Aorta (tissue), 5 donors: ENCODE results near the gene PRKCB. TPM values are rescaled to one million over a fixed set of nuclear protein-coding genes. Genes with fewer than 3 reads are reported as not detected.
A peak's percentile ranks its signal among the peaks of the same experiment; 100 is the strongest.

Source experiments
- ATAC-seq: fragments of 200-7000 bp; cut with Tn5 transposase; one replicate; pipeline ENCODE4 v1.9.1; 2022; ENCODE audit warnings: moderate library complexity; ENCODE audit not compliant: low FRiP score
- DNase-seq, 2 donors: peaks; one replicate each; pipeline ENCODE4 v3.0.0-alpha.2; 2020
- H3K27ac ChIP-seq, 2 donors: one replicate each; pipeline ENCODE4 v1.5.1; 2013; ENCODE audit warnings: low read length in 2 of 2, mild to moderate bottlenecking in 2 of 2, moderate library complexity in 2 of 2, control low read depth in 1 of 2, inconsistent platforms in 1 of 2, low read depth in 1 of 2
- H3K27me3 ChIP-seq, 2 donors: one replicate each; pipeline ENCODE4 v1.6.1; 2013; ENCODE audit warnings: control low read depth in 1 of 2, low read length in 1 of 2, mild to moderate bottlenecking in 1 of 2, moderate library complexity in 1 of 2; ENCODE audit not compliant: insufficient read depth in 2 of 2, control insufficient read depth in 1 of 2
- H3K36me3 ChIP-seq, 2 donors: one replicate each; pipeline ENCODE4 v1.6.1; 2013; ENCODE audit warnings: control low read depth in 1 of 2, low read length in 1 of 2, mild to moderate bottlenecking in 1 of 2; ENCODE audit not compliant: insufficient read depth in 2 of 2, control insufficient read depth in 1 of 2
- H3K4me1 ChIP-seq, 2 donors: one replicate each; pipeline ENCODE4 v1.6.1; 2013; ENCODE audit warnings: low read length in 2 of 2, control low read depth in 1 of 2, mild to moderate bottlenecking in 1 of 2, moderate library complexity in 1 of 2; ENCODE audit not compliant: insufficient read depth in 2 of 2, control insufficient read depth in 1 of 2
- H3K4me3 ChIP-seq, 2 donors: one replicate each; pipeline ENCODE4 v1.5.1; 2013; ENCODE audit warnings: low read length in 2 of 2, control low read depth in 1 of 2, mild to moderate bottlenecking in 1 of 2
- H3K9me3 ChIP-seq: one replicate; pipeline ENCODE4 v1.6.1; 2013; ENCODE audit warnings: mild to moderate bottlenecking, low read length; ENCODE audit not compliant: control insufficient read depth
- WGBS, 2 donors: extraction: QIAGEN DNeasy Blood & Tissue Kit; methylation state at CpG; one replicate each; pipeline ENCODE4 v1.1.7; 2013; 5-methylcytosine and 5-hydroxymethylcytosine counted together
- intact Hi-C, 2 donors: fragments of 100-400 bp; cut with DNase I; formaldehyde crosslinking; loops; one replicate each; pipeline versions ENCODE4 v1.14.2 to v1.15.0; 2022
- polyA plus RNA-seq, 2 donors: library from polyadenylated mRNA; stranded (reverse); fragments of 200-250 nt; gene quantifications; one replicate each; pipeline ENCODE4 v1.2.3, GENCODE V29; 2013
- total RNA-seq, 2 donors: library from RNA; stranded (reverse); fragmentation: NEBNext Ultra II Directional; extraction: Animal tissue kit (Norgen Biotek cat#: 25700); gene quantifications; one replicate each; pipeline ENCODE4 v1.2.1, GENCODE V29; 2021
- donor health status: healthy with polysubstance abuse.
- donor health status: Bipolar disorder and iron deficiency.
- donor health status: DM: no; HTN: no; CAD: no.
- donor health status: DM: no; HTN: no; CAD: no.
- donor health status: DM: yes; HTN: yes; CAD: no.

PRKCB gene
- total and polyA plus RNA-seq, 4 donors = 0.28 to 16.7 (median 5.4) TPM

- DNase-seq = peak in 1 of 2 donors; percentile 53
- no peak for ATAC-seq
- Histone ChIP-seq H3K4me1 (no peaks in the 10 kb centered on the region), H3K9me3 (no peaks in the 10 kb centered on the region), H3K36me3 (no peaks in the 10 kb centered on the region), H3K27ac (no peak overlapping the region), H3K4me3 (no peak overlapping the region), H3K27me3 (no peaks in the 10 kb centered on the region)
- 40 to 45% methylated on average over 1 of the region's 1 CpG for WGBS, 2 donors
- intact Hi-C loops = loop anchor here in 1 of 2 donors (10.0 kb wide), 1 partner anchor 208 kb away; no protein-coding TSS in a partner anchor
These were observed 28.8 kb upstream of the PRKCB start for GRCh38 chr16:23807028-23807427.

- intact Hi-C loops = no loop called here
- Histone ChIP-seq H3K4me1 (no peaks in the 10 kb centered on the region), H3K27me3 (no peaks in the 10 kb centered on the region), H3K36me3 (no peaks in the 10 kb centered on the region), H3K27ac (no peak overlapping the region), H3K4me3 (no peak overlapping the region), H3K9me3 (no peaks in the 10 kb centered on the region)
- WGBS, 2 donors = 76 to 89% methylated on average over 4 of the region's 4 CpGs
- no peak for ATAC-seq
- DNase-seq = no peak
These were observed 14.3 kb upstream of the PRKCB start for GRCh38 chr16:23821467-23821866.

DNA sequence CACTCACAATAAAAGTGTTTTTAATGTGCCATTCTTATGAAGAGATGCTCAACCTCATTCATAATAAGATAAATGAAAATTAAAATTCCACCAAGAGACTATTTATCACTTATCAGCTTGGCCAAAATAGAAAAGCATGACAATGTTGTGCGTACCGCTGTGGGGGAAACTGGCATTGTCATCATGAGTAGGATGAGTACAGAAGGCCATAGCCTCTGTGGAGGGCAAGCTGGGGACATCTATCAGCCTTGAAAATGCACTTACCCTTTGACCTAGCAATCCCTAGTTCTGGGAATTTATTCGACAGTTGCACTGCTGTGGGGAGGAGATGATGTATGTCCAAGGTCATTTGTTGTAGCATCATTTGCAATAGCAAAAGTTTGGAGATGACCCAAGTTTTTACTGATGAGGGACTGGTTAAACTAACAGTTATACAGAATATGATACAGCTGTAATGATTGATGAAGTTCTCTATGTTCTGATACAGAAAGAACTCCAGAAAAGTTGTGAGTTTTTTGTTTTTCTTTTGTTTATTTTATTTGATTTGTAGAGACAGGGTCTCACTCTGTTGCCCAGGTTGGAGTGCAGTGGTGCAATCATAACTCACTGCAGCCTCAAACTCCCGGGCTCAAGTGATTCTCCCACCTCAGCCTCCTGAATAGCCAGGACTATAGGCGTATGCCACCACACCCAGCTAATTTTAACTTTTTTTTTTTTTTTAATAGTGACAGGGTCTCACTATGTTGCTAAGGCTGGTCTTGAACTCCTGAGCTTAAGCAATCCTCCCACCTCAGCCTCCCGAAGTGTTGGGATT lies 13.7 kb upstream of the PRKCB start:
- Histone ChIP-seq H3K27ac (no peak overlapping the region), H3K4me1 (no peaks in the 10 kb centered on the region), H3K27me3 (no peaks in the 10 kb centered on the region), H3K4me3 (no peak overlapping the region), H3K36me3 (no peaks in the 10 kb centered on the region), H3K9me3 (no peaks in the 10 kb centered on the region)
- ATAC-seq = no peak
- 48 to 61% methylated on average over 6 of the region's 6 CpGs for WGBS, 2 donors
- intact Hi-C loops = no loop called here
- DNase-seq = no peak

DNA sequence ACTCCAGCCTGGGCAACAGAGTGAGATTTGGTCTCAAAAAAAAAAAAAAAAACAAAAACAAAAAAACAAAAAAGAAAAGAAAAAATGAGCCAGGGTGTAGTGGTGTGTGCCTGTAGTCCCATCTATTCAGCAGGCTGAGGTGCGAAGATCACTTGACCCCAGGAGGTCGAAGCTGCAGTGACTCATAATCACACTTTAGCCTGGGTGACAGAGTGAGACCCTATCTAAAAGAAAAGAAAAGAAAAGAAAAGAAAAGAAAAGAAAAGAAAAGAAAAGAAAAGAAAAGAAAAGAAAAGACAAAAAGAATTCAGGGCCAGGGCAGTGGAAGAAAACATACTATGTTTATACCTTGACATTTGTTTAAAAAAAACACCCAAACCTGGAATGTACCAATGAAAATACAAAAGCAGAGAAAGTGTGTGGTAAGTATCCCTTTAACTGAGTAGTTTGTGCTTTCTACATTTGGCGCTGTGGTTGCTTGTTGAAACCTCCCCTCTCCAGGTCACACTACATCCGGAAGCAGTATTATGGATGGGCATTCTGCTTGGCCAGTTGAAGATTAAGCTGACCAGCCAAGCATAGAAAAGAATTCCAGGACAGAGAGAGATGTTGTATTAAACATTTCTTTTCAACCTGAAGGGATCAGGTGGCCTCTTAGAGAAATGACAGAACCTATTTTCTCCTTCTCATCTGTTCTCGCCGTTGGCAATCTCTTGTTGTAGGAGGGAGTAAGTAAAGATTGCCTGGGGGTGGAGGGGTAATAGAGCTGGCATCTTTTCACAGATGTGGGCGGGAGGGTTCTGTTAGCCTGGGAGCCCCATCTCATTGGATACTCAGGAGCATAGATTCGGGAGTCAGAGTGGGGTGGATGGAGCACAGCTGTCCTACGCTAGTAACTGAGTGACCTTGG lies 12.1 kb upstream of the PRKCB start:
- Histone ChIP-seq H3K27me3 (no peaks in the 10 kb centered on the region), H3K27ac (no peak overlapping the region), H3K36me3 (no peaks in the 10 kb centered on the region), H3K4me1 (no peaks in the 10 kb centered on the region), H3K4me3 (no peak overlapping the region), H3K9me3 (no peaks in the 10 kb centered on the region)
- whole genome bisulfite sequencing, 2 donors = 56 to 60% methylated on average over 9 of the region's 9 CpGs
- intact Hi-C loops = no loop called here
- no peak for DNase-seq
- ATAC-seq = no peak

DNA sequence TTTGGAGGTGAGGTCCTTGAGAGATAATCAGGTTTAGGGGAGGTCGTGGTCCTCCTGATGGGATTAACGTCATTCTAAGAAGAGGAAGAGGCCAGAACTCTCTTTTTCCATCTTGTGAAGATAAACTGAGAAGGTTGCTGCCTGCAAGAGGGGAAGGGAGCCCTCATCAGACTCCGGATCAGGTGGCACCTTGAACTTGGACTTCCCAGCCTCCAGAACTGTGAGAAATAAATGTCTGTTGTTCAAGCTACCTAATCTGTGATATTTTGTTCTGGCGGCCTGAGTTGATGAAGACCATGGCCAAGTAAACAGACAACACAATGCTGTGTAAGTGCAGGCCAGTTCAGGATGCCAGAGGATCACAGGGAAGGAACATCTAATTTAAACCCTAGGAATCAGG lies 10.9 kb upstream of the PRKCB start:
- H3K4me3 ChIP-seq = no peak overlapping the region
- H3K4me1 ChIP-seq = no peaks in the 10 kb centered on the region
- ATAC-seq (no peak), DNase-seq (no peak)
- no peaks in the 10 kb centered on the region for H3K27me3 ChIP-seq
- H3K27ac ChIP-seq = no peak overlapping the region
- peaks cover 2% of the 10 kb centered on the region for H3K9me3 ChIP-seq
- WGBS, 2 donors = 49 to 59% methylated on average over 4 of the region's 4 CpGs
- intact Hi-C loops = no loop called here
- no peaks in the 10 kb centered on the region for H3K36me3 ChIP-seq

- Histone ChIP-seq H3K36me3 (no peaks in the 10 kb centered on the region), H3K27me3 (no peaks in the 10 kb centered on the region), H3K4me1 (no peaks in the 10 kb centered on the region), H3K4me3 (no peak overlapping the region), H3K9me3 (peaks cover 2% of the 10 kb centered on the region), H3K27ac (no peak overlapping the region)
- intact Hi-C loops = no loop called here
- DNase-seq = no peak
- 57 to 58% methylated on average over 6 of the region's 6 CpGs for WGBS, 2 donors
- no peak for ATAC-seq
These were observed 9.2 kb upstream of the PRKCB start for GRCh38 chr16:23826528-23827045.

- H3K27me3 ChIP-seq = no peaks in the 10 kb centered on the region
- no peak overlapping the region for H3K4me3 ChIP-seq
- H3K9me3 ChIP-seq = peaks cover 2% of the 10 kb centered on the region
- intact Hi-C loops = no loop called here
- WGBS, 2 donors = 71% methylated on average over 4 of the region's 4 CpGs
- no peaks in the 10 kb centered on the region for H3K36me3 ChIP-seq
- H3K4me1 ChIP-seq = no peaks in the 10 kb centered on the region
- no peak overlapping the region for H3K27ac ChIP-seq
- ATAC-seq (no peak), DNase-seq (no peak)
These were observed 8.7 kb upstream of the PRKCB start for GRCh38 chr16:23827057-23827456.

DNA sequence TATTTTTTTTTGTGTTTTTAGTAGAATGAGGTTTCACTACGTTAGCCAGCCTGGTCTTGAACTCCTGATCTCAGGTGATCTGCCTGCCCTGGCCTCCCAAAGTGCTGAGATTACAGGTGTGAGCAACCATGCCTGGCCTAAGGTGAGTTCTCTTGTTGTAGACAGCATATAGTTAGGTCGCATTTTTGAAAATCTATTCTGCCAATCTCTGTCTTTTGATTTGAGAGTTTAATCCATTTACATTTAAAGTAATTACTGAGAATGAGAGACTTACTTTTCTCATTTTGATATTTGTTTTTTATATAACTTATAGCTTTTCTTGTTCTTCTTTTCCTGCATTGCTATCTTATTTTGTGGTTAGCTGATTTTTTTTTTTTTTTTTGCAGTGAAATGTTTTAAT lies 6.3 kb upstream of the PRKCB start:
- 79% methylated on average over 2 of the region's 2 CpGs for WGBS, 2 donors
- Histone ChIP-seq H3K4me1 (no peaks in the 10 kb centered on the region), H3K36me3 (no peaks in the 10 kb centered on the region), H3K4me3 (no peak overlapping the region), H3K9me3 (peaks cover 2% of the 10 kb centered on the region), H3K27me3 (no peaks in the 10 kb centered on the region), H3K27ac (no peak overlapping the region)
- DNase-seq (no peak), ATAC-seq (no peak)
- intact Hi-C loops = no loop called here
